ENCODE measurements around the gene ARVCF. TPM values are rescaled to one million over a fixed set of nuclear protein-coding genes. Genes with fewer than 3 reads are reported as not detected.

Gene ARVCF
- total and polyA plus RNA-seq, 2 of the 8 experiments (the other 6 are each of a cell fraction or from before 2014, with no cell fraction given), result 31.0 to 43.2 TPM

DNA sequence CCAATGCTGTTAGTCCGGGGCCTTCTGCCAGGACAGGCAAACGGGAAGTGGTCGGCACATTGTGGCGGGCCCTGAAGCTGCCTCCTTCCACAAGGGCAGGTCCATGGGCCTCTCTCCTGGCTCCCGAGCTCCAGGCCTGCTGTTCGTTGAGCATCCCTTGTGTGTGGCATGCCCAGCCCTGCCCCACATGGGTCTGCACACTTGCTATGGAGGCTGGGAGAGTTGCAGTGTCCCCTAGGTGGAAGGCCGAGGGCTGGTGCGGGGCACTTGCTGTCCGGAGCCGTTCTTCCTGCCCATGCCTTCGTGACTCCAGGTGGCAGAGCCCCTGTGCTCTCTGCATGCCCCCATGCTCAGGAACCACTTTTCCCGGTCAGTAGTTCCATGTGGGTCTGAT lies 37.4 kb upstream of the ARVCF start:
- TF ChIP-seq MAFK (IDR thresholded peaks at IDR 0.05; ENCODE audit: low read depth, low read length) (no peak), NRF1 (IDR thresholded peaks at IDR 0.05; ENCODE audit: low read depth, low read length) (no peak), HDAC6 (IDR thresholded peaks at IDR 0.05; ENCODE audit: low read depth, low read length) (no peak), KDM5A (IDR thresholded peaks at IDR 0.05; ENCODE audit: low read length) (no peak), CTBP2 (IDR thresholded peaks at IDR 0.05; ENCODE audit: borderline replicate concordance, insufficient read depth, insufficient read length, low read length) (no peak)
- Histone ChIP-seq H3K79me2 (ENCODE audit: control insufficient read depth in 1 of 2, insufficient read depth in 2 of 2, low read length in 2 of 2) (no peaks in the 10 kb centered on the region), H3K4me2 (ENCODE audit: insufficient read depth in 1 of 2, low read depth in 2 of 2, low read length in 2 of 2) (no peak overlapping the region), H3K4me1 (replicated peaks in 1 of 4; ENCODE audit: control insufficient read depth in 3 of 4, insufficient read depth in 4 of 4, low read length in 3 of 4) (no peaks in the 10 kb centered on the region), H3K4me3 (ENCODE audit: extremely low read depth in 1 of 4, insufficient read depth in 2 of 4, low read depth in 3 of 4, low read length in 4 of 4) (no peak overlapping the region), H3K23ac (ENCODE audit: insufficient read length) (no peak overlapping the region), H4K91ac (replicated peaks; ENCODE audit: insufficient read length, low read length) (no peak overlapping the region), H4K8ac (ENCODE audit: extremely low read depth, insufficient read depth, low read length) (no peak overlapping the region), H2AK5ac (ENCODE audit: low read depth, low read length) (no peak overlapping the region), H3K14ac (ENCODE audit: insufficient read length) (no peak overlapping the region), H3K4ac (replicated peaks; ENCODE audit: insufficient read length, low read depth, low read length) (no peak overlapping the region), H2BK15ac (ENCODE audit: low read length) (no peak overlapping the region), H3K18ac (ENCODE audit: extremely low read depth, low read length) (no peak overlapping the region), H3K9me3 (ENCODE audit: insufficient read depth in 2 of 2, low read depth in 1 of 2, low read length in 1 of 2) (no peaks in the 10 kb centered on the region), H4K20me1 (replicated peaks in 1 of 2; ENCODE audit: control insufficient read depth in 1 of 2, insufficient read depth in 2 of 2, low read length in 2 of 2) (peaks cover 0 to 5% of the 10 kb centered on the region in 2 experiments), H3K27ac (ENCODE audit: low read depth, low read length) (no peak overlapping the region), H2BK12ac (ENCODE audit: low read depth, low read length) (no peak overlapping the region), H2BK20ac (ENCODE audit: low read length) (no peak overlapping the region), H2AFZ (ENCODE audit: low read length) (no peak overlapping the region), H3K36me3 (ENCODE audit: control insufficient read depth in 2 of 4, insufficient read depth in 4 of 4, low read length in 3 of 4) (no peaks in the 10 kb centered on the region), H3K79me1 (ENCODE audit: low read depth, low read length) (no peaks in the 10 kb centered on the region), H4K5ac (ENCODE audit: insufficient read length, low read depth, low read length) (no peak overlapping the region), H3K27me3 (replicated peaks in 1 of 4; ENCODE audit: control insufficient read depth in 3 of 4, extremely low read depth in 1 of 4, insufficient read depth in 3 of 4, low read length in 3 of 4) (no peaks in the 10 kb centered on the region; a peak in 1 of 7 replicates), H3K23me2 (ENCODE audit: low read depth, low read length) (0 out of 2 replicates have a peak, but pooled peaks cover 1% of the 10 kb centered on the region), H3K56ac (replicated peaks; ENCODE audit: insufficient read length, low read depth, low read length) (no peak overlapping the region), H3K9ac (replicated peaks in 1 of 4; ENCODE audit: extremely low read depth in 1 of 4, low read depth in 3 of 4, low read length in 3 of 4) (no peak overlapping the region), H2BK120ac (replicated peaks; ENCODE audit: low read depth, low read length) (no peak overlapping the region), H2BK5ac (ENCODE audit: low read depth, low read length) (no peak overlapping the region; the same call in 1 of the 2 replicates)
- CTCF ChIA-PET (ENCODE audit: partially characterized antibody), result interaction anchor here (0.7 to 1.5 kb wide), 5 partner anchors 16 to 101 kb away, joined by 3 to 4 read pairs (median 3); no protein-coding TSS in a partner anchor
- DNase-seq (ENCODE audit: low read depth in 1 of 2, low spot score in 2 of 2) (no peak), FAIRE-seq (no peak)
- POLR2A ChIA-PET (ENCODE audit: partially characterized antibody), result no interaction called here
- WGBS, 2 experiments (ENCODE audit: extremely low coverage in 1 of 2, insufficient coverage in 1 of 2, insufficient read length in 1 of 2, insufficient replicate concordance in 2 of 2, low coverage in 1 of 2, low lambda C conversion rate in 2 of 2, missing lambda C conversion rate in 1 of 2), result 90% methylated on average over 11 of the region's 12 CpGs; no CpG with 5 or more reads in 1 of the 2 experiments
